Ureter (tissue), 1 donor: Measurements from ENCODE around the gene SMPD3. TPM values are rescaled to one million over a fixed set of nuclear protein-coding genes. Genes with fewer than 3 reads are reported as not detected.

ENCODE experiments used
- DNase-seq: peaks from one replicate; pipeline ENCODE4 v3.0.0-alpha.2; 2020; ENCODE audit warnings: low spot score
- total RNA-seq: library from RNA; stranded (reverse); gene quantifications from one replicate; pipeline ENCODE4 v1.2.4, GENCODE V29; 2023
- donor health status: DM: yes; HTN: yes; CAD: no.

SMPD3 gene
- total RNA-seq, 1 donor from 2014 or later, result 1.6 TPM

DNA sequence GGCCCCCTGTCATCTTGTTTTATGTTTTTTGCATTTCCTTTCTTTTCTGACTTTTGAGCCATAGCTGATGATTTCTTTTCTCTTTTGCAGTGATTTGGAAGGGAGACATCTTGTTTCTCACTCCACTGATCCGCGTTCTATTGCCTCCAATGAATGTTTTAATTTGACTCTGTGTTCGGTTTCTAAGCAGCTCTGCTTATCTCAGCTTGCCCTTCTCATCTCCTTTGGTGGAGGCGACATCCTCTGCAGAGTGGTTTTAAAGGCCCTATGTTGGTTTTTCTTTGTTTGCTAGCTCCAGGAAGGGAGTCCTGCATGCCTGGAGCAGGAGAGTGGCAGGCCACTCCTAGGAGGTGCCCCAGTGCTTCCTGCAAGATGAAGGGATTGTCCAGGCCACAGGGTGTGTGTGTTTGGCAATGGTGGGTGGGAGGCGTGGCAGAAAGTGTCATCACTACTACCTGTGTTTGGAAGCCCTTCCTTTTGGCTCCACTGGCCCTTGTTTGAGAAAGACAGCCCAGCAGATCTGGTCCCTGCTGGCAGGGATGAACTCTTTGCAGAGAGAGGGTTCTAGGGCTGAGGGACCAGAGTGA lies 13.6 kb downstream of the SMPD3 start:
- no peak for DNase-seq

DNA sequence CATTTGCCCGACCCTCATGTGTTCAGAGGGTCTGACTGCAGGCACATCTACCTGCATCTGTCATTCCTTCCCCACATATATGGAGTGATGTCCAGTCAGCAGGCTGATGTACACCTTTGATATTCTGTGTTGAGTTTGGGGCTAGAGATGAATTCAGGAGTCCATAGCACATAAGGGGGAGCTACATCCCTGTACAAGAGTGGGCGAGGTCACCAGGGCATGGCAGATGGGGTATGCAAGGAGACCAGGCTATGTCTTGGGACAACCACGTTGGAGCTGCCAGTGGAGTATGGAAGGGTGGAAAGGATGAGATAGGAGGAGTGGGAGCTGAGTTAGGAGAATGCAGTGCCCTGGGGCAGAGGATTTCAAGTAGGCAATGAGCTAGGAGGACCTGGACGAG lies 15.0 kb downstream of the SMPD3 start:
- no peak for DNase-seq

DNA sequence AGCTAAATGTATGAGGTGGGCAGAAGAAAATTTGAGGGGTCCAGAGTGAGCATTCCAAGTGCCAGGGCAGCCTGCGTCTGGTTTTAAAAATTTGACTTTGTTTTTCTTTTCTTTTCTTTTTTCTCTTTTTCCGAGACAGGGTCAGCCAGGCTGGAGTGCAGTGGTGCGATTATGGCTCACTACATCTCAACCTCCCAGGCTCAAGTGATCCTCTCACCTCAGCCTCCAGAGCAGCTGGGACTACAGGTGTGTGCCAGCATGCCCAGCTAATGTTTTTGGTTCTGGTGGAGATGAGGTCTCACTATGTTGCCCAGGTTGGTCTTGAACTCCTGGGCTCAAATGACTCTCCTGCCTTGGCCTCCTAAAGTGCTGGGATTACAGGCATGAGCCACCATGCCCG lies 15.6 kb downstream of the SMPD3 start:
- no peak for DNase-seq

DNA sequence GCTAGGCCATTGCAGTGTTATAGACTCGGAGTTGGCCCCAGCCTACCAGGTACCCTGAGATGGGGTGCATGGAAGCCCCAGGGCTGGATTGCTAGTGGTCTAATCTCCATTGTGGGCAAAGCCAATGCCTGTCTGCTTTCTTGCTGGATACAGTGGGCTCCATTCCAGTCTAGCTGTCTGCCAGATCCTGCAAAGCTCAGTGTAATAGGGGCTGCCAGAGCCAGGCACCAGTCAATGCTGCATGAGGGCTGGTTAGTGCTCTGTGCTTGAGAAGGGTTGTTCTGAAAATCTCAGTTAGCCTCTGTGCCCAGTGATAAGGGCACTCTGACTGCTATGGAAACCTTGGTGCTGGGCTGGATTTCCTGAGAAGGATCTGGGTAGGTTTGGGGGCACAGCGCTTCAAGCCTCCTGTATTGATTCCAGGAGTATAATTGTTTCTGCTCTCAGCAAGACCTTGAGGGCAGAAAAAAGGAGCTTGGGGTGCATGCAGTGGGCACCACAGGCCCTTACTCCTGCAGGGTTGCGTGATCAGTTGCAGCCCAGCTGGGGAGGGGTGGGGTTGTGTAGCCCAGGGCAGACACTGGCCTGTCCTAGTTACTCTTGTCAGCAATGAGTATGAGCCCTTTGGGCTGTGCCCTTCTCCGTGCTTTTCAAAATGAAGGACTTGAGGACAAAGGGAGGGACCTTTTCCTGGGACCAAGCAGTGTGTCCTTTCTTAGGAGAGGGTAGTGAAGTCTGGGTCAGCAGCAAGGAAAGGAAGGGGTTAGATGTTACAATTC lies 19.0 kb downstream of the SMPD3 start:
- no peak for DNase-seq

DNA sequence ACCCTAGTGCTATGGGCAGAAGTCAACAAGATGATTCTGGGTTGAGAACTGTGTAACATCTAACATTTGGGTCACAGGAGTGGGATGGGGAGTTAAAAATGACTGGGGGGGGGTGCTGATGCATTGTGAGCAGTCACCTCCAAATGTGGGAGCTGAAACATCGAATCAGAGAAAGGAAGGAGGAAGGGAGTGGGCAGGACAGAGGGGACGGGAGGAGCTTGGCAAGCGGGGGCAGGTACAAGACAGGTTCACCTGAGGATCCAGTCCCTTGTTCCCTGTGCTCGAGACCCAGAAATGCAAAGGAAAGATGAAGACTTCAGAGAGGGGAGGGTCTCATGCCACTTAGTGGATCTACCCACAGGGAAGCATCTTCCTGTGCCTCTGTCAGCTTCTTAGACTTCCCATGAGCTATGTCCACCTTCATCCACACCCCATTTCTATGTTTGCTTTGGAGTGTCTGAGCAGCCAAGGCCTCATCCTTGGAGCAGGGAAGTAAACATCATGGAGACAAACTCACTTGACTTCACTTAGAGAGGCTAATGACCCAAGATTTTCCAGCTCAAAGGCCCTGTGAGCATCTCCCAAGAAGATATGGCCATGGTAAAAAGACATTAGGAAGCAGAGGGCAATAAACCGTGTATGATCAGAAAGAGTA lies 20.5 kb downstream of the SMPD3 start:
- DNase-seq, result no peak

DNA sequence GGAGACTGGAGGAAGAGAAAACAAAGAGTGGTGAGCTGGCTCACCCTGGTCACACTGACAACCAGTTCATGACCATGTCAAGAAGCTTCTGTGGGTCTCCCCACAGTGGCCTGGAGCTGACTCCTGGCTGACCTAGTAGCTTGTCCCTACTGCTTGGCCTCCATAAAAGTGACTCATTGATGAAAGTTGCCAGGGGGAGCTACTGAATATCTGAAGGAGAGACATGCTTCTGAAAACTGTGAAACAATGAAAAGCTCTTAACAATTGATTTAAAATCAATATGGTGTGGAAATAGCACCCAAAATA lies 22.0 kb downstream of the SMPD3 start:
- no peak for DNase-seq

DNA sequence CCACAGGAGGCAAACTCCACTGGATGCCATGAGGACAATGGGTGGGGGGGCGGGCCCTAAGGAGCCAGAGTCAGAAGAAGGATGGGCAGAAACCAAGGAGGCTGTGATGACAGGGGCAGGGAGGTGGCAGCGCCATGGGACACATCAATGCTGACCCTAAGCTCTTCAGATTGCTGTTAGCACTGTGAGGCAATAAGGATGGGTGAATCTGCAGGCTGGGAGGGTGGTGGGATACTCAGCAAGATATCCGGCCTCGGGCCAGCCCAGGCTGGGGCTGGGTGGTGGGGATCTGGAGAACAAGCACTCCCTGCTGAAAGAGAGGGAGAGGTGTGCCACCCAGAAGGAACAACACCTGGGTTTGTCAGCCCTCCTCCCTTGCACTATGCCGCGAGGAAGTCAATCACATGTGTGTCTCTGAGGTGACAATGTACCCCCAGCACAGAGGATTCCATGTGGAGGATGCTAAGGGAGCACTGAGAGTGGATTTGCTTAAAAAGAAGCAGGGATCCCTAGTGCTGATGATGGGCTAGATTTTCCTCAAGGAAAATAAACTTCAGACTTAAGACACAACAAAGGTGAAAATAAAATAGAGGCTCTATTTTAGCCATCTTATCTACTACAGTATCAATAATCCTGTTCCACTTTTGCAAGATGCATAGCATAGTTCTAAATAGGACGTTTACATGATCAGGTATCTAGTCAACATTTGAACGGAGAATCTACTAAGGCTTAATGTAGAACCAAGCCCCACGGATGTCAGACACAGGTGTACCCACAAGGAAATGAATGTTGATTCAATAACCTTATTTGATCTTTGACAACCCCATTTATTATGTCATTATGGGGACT lies 22.6 kb downstream of the SMPD3 start:
- DNase-seq, result no peak

DNA sequence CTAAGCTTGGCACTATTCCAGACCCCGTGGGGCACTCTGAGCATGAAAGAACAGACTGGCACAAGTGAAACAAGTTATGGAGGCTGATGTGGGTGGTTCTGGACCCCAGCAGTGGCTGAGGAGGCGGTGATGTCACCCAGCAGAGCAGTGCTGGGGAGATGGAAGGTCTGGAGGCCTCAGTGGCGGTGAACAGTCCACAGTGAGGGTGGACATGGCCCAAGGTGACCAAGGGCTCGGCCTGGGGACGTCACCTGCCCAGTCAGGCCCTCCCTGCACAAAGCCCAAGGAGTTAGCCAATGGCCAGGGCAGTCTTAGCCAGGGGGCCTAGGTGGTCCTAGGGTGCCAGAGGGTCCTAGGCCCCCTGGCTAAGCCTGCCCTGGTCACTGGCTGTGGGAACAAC lies 24.5 kb downstream of the SMPD3 start:
- DNase-seq, result no peak

DNA sequence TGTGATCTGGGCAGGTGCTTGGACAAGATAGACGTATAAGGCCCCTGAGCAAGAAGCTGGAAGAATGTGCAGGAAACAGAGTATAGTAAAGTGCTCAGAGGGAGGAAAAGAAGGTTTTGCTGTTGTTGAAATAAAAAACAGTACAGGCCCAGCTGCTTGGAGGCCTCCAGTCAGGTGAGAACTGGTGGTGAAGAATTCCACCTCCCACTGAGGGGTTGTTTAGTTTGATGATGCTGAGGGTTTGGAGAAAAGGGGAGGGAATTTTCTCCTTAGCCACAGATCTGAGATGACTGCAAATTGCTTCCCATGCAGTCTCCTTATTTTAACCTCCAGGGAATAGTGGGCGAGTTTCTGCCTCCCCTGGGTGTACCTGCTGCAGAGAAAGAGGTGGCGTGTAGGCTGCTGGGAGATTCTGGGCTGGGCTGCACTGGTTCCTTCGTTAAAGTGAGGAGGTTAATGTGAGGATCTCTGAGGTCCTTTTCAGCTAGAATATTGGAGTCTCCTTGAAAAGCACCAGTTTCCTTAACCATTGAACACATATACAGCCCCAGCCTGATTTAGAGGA lies 25.8 kb downstream of the SMPD3 start:
- no peak for DNase-seq

DNA sequence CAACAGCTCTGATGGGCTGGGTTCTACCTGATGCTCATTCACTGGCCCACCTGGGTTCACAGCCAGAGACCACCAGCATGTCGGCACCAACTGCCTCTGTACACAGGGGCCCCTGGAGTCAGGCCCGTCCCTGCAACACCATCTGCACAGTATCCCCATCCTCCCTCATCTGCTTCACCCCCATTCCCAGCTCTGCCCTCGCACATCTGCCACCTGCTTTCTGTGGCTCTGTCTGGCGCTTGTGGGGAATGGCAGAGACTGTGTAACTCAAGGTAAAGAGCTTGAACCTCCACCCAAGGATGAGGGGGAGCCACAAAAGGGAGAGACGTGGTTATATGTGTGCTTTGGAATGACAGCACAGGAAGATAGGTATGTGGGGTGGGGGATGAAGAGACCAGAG lies 27.2 kb downstream of the SMPD3 start:
- DNase-seq, result no peak

DNA sequence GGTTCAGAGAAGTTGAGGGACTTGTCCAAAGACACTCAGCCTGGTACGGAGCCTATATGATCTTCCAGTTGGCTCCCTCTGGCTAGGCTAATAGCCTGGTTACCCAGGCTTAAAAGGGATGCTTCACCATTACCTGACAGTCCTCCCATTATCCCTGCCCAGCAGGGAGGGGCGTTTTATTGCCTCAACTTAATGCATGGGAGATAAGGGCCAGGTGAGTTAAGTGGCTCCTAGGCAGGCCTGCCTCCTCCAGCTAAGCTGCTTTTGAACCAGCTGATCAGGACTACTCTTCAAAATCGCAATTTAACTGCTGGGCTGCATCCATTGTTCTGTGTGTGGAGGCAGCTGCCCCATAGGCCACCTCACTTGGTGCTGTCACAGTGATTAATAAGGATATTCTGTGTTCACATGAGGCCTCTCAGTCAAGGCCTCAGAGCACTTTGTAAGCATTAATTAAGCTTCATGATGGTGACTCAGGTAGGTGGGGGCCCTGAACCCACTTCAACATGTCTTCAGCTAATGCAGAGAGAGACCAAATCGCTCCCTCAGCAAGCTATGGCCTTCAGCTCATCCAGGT lies 27.9 kb downstream of the SMPD3 start:
- DNase-seq, result no peak

DNA sequence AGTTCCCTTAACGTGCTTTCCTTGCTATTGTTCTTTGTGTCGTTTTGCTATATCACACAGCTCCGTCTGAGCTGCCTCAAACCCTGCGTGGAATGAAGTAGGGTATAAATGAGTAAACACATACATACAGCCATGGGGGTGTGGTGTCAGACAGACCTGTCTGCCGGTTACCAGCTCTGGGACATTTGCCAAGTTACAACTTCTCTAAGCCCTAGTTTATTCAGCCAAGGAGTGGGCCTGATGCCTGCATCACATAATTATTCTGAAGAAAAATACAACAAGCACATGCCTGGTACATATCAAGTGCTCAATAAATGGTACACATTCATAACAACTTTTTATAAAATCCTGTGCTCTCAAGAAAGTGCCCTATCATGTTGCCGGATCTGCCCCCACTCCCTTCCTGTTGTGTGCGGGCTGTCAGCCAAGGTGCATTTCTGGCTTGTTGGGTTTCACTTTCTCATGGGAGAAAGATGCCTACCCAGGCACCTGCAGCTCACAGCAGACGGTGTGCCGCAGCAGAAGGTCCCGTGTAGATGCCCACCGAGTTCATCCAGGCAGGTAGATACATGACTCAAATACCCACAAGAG lies 30.5 kb downstream of the SMPD3 start:
- DNase-seq, result peak; percentile 78

DNA sequence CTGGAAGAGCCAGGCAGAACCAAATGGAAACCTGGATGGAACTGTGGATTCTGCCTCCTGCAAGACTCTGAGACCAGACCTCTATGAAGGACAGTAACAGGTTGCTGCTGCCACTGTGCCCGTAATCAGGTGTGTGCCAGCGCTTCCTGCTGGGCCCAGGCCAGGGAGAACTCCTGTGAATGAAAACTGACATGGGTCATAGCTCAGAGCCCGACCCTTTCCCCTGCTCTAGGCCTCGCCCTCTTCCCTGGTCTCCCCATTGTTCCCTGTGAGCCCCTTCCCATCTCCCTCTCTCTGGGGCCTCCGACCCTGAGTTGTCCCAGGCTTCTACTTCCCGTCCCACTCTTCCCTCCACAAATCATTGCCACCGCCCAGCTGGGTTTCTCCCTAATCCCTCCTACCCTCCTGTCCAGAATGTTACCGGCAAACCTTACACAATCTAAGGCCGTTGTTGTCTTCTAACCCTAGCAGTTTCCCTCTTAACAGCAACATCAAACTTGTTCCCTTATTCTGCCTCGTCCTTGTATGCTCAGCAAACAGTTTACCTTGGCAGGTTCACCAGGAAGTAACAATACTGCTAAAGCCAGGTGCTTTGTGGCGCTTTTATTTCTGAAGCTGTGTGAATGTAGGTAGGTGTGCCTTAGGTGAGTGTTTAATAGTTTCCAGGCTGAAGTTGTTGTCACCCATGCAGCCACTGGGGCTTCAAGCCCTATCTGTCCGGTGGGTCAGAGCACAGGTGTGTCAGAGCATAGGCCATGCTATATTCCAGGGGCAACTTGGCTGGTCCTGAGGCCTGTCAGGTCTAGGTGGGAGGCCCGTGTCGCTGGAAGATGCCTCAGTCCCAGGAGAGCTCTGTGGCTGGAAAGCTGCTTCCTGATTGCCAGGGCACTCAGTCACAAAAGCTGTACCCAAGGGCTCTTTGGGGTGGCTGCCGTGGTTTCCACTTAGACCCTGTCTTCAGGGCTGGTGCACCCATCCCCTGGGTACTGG lies 32.0 kb downstream of the SMPD3 start:
- peak; percentile 54 for DNase-seq

DNA sequence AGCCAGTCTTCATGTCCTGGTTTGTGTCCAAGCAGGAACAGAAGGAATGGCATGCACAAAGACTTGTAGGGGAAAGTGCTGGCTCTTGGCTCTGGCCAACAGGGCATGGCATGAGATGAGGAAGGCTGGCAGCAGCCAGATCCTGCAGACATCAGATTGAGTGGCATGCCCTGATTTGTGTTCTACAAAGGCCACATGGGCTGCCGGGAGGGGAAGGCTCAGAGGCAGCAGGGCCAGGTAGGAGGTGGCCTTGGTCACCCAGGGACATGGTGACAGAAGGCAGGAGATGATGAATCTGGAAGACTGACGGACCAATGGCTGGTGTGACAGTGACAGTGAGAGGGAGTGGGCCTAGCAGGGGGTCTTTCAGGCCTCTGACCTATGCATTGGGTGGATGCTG lies 33.7 kb downstream of the SMPD3 start:
- DNase-seq, result no peak

DNA sequence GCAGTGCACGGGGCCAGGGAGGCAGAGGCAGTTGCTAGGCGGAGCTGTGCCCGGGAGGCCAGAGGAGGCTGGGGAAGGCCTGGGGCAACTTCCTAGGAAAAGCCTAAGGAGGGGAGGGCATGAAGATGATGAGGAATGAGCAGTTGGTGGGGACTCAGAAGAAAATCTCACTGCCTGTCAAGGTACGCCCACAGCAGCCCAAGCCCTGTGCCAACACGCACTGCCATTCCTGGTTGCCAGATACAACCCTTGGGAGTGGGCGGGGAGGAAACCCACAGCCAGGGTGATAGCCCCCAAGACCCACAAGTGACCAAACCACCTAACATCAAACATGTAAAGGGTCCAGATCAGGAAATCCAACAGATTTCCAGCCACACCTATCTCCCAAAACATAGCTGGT lies 36.2 kb downstream of the SMPD3 start:
- DNase-seq, result no peak

DNA sequence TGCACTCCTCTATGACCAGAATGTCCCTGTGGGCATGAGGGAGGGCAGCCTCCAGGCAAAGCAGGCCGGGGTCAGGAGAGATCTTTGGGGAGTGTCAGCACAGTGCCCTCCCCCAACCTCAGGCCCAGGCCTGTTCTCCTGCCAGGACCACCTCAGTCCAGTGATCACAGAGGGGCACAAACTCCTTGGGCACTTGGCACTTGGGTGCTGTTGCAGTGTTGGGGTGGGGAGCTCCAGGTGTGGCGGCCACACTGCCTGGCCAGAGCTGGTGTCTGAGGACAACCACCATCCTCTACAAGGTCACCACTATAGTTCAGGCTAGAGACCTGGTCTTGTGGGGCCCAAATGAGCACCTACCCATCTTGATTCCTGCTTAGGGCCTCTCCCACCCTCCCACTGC lies 37.2 kb downstream of the SMPD3 start:
- DNase-seq, result no peak

DNA sequence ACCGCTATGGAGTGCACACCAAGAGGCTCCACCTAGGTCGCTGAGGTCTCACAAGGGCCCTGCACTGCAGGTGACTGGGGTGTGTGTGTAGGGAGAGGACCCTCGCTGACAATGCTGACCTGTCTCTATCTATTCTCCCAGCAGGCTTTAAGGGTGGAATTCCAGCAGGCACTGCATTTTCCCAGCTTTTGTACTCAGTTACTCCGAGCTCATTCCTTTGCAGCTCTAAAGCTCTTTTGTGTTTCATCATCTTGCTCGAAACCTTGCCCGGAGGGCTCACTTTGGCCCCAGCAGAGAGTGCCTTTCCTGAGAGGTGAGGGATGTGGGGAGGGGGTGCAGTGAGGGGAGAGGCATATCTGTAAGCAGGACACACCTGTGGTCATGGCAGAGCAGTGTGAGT lies 39.3 kb downstream of the SMPD3 start:
- no peak for DNase-seq

DNA sequence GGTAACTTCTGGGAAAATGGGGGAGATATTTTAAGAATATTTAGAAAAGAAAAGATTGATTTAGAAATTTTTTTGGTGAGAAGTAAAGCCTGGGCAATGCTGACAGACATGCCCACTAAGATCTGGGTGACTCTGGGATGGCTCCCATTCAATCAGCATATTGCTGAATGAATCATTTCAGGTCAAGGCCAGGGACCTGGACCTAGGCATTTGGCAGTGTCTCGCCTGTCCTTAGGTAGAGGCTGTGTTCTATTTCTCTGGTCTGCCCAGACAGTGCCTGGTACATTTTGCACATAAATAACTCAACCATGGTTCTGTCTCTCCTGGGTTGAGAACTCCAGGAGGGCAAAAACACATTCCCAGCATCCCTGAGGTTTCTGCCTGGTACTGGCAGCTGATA lies 39.9 kb downstream of the SMPD3 start:
- DNase-seq, result no peak

DNA sequence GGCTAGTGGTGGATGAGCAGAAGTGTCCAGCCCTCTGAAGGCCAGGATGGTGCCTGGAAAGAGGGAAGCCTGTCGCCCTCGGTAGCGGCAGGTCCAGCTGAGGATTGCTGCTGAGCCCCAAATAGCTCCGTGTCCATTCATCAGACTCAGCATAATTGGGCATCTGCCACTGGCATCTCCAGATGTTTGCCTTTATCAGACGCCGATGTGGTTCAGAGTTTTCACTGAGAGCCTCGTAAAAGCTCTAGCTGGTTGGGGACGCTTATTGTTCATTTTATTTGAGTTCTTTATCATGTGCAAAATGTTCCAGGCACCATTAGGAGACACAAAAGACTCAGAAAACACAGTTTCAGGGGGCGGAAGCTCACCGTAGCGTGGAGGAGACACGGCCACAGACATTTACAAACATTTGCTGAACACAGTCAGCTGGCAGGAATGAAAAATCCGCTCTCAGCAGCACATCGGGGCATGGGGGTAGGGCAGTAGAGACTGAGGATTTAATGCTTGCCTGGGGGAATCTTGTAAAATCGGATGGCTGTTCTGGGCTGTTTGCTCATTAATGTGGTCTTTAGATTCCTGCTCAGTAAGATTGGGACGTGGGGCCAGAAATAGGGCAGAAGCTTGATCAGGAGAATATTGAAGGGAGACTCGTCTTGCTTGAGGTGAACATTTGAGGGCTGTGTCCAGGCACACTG lies 41.7 kb downstream of the SMPD3 start:
- DNase-seq, result no peak
